Ovary (tissue), 3 donors: ENCODE data around the gene EFEMP2.

Experiments
- CTCF ChIP-seq, 3 donors: fragments of 450-650 bp in 2 of 3; fragments of 200-600 bp in 1 of 3; IDR thresholded peaks; one replicate each; pipeline versions ENCODE4 v1.5.1 to v1.8.0; 2016 to 2022; ENCODE audit warnings: antibody characterized with exemption in 3 of 3, mild to moderate bottlenecking in 1 of 3
- EP300 ChIP-seq: sonication (generic); formaldehyde crosslinking; IDR thresholded peaks from one replicate; pipeline ENCODE4 v1.6.1; 2017; ENCODE audit warnings: antibody characterized with exemption
- POLR2A ChIP-seq: fragments of 450-650 bp; IDR thresholded peaks from one replicate; pipeline ENCODE4 v1.6.1; 2017; ENCODE audit warnings: antibody characterized with exemption, mild to moderate bottlenecking, moderate library complexity
- donor health status: DM: no; HTN: no; CAD: no.

- TF ChIP-seq CTCF (IDR thresholded peaks at IDR 0.05) (no peak), POLR2A (no peak), EP300 (no peak)
Observed at GRCh38 chr11:65892661-65893317, 20.2 kb upstream of the EFEMP2 start.
